Activated naive CD4-positive, alpha-beta T cell treated with anti-CD3 and anti-CD28 coated beads for 36 hours (primary cell): ENCODE data around the gene PCDHGA6. TPM values are rescaled to one million over a fixed set of nuclear protein-coding genes. Genes with fewer than 3 reads are reported as not detected.
"Not testable (repeated sequence)": the region's sequence is repeated elsewhere in the genome, so short reads cannot be mapped to it uniquely, and the experiment has no call there.

Experiments
- CTCF ChIA-PET: fragments of 350-600 bp; sonication (Branson Sonifier 250); formaldehyde crosslinking; loops from one replicate; lab custom pipeline; 2021; ENCODE audit warnings: antibody characterized with exemption; lab: Charles Lee
- DNase-seq: peaks from one replicate; pipeline ENCODE4 v3.0.0-alpha.2; 2020
- H3K27ac Mint-ChIP-seq: one replicate; pipeline ENCODE4 v1.8.0; 2021; ENCODE audit warnings: mild to moderate bottlenecking, mixed read lengths
- H3K27me3 Mint-ChIP-seq: one replicate; pipeline ENCODE4 v1.8.0; 2021; ENCODE audit warnings: low read depth, mixed read lengths
- H3K36me3 Mint-ChIP-seq: one replicate; pipeline ENCODE4 v1.8.0; 2021; ENCODE audit warnings: low read depth, mixed read lengths
- H3K4me1 Mint-ChIP-seq: one replicate; pipeline ENCODE4 v1.8.0; 2021; ENCODE audit warnings: low read depth, mixed read lengths
- H3K4me3 Mint-ChIP-seq: one replicate; pipeline ENCODE4 v1.8.0; 2021; ENCODE audit warnings: mild to moderate bottlenecking, moderate library complexity, mixed read lengths
- H3K9me3 Mint-ChIP-seq: one replicate; pipeline ENCODE4 v1.8.0; 2021; ENCODE audit warnings: mixed read lengths
- intact Hi-C: fragments of 100-400 bp; cut with micrococcal nuclease; formaldehyde crosslinking; loops from one replicate; pipeline ENCODE4 v1.15.1; 2023
- total RNA-seq, 2 experiments: library from RNA; stranded (reverse); gene quantifications; one replicate each; pipeline ENCODE4 v1.2.3, GENCODE V29; 2021

Gene PCDHGA6
- total RNA-seq: under 1 TPM; 0.05 to 0.07 TPM

DNA sequence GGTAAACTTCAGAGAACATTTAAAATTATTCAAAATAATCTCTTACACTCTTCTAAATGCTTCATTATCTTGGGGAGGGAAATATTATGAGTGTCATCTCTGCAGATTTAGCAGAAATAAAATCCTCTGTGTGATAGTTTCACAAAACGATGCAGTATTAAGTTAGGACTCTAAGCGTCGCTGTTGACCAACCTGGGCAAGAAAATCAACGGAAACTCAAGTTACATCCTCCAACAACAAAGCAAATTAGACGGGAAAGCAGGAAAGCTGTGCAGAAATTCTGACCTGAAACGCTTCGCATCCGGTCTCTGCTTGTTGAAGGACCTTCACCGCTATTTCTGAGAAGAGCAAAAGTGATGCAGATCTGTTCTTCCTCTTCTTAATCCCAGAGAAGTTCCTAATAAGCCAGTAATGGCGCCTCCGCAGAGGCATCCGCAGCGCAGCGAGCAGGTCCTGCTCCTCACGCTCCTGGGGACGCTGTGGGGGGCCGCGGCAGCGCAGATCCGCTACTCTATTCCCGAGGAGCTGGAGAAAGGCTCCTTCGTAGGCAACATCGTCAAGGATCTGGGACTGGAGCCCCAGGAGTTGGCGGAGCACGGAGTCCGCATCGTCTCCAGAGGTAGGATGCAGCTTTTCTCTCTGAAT lies at the start of gene PCDHGA6:
TSS of gene PCDHGA6 (plus strand) at position 219 of the 645 bp plus-strand sequence. CDS start at position 412, 193 bp downstream.
- Mint-ChIP-seq H3K4me1 (peaks cover 4% of the 10 kb centered on the region), H3K36me3 (peaks cover 11% of the 10 kb centered on the region), H3K4me3 (peak within 1 kb of the TSS; percentile 51), H3K27ac (no peak within 1 kb of the TSS), H3K27me3 (peaks cover 57% of the 10 kb centered on the region), H3K9me3 (peaks cover 28% of the 10 kb centered on the region)
- CTCF ChIA-PET: interaction anchor here (1.0 to 1.2 kb wide), 2 partner anchors 10 to 47 kb away, joined by 3 to 4 read pairs; partner anchors contain the start of genes PCDHGA11 and PCDHGA5
- no peak for DNase-seq
- intact Hi-C loops: loop anchor here (5.0 to 10.0 kb wide), 3 partner anchors 34 to 159 kb away; partner anchors contain the start of genes PCDHB13, PCDHGA11 and PCDHGB6

DNA sequence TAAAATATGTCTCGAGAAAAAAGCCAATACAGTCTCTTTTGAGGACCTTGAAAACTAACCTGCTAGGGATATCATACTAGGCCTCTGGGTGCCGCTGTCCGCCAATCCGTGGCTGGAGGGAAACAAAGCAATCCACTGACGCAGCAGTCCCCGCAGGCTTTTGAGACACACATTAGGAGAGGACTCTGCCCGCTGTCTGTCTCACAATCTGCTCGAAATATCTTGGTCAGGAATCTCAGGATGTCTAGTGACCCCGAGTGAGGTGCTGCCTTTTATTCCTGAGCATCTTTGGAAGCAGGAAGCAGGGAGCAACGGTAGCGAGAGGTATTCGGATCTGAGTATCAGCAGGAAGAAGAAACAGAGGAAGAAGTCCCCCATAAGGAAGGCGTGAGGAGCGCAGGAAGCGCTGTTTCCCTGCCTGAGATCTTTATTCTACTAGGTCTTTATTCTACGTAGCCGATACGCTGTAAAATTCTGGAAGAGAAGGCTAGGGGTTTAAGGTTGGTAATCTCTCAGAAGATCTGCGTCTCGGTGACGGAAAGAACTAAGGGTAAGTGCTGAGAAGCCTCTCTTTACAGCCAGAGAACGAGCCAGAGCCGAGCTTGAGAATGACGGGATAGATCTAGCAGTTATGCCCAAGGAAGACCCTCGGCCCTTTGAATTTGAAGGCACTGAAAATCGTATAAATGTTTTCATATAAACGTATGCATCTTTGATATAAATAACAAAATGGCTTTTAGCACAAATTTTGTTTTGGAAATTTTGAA lies 47.4 kb upstream of the PCDHGA6 start:
- Mint-ChIP-seq H3K4me1 (peaks cover 2% of the 10 kb centered on the region), H3K27ac (no peak overlapping the region), H3K9me3 (peaks cover 12% of the 10 kb centered on the region), H3K4me3 (peak overlapping the region; percentile 82), H3K27me3 (peaks cover 24% of the 10 kb centered on the region), H3K36me3 (peaks cover 2% of the 10 kb centered on the region)
- CTCF ChIA-PET: interaction anchor here (0.6 to 1.5 kb wide), 3 partner anchors 44 to 186 kb away, joined by 4 to 6 read pairs (median 4); partner anchors contain the start of gene PCDHGA12
- intact Hi-C loops: loop anchor here (1.0 to 10.0 kb wide), 2 partner anchors 198 to 241 kb away; no protein-coding TSS in a partner anchor
- DNase-seq: peak; percentile 82

GRCh38 chr5:141328231-141328630 lies 45.5 kb upstream of the PCDHGA6 start:
- DNase-seq: no peak
- Mint-ChIP-seq H3K4me1 (peaks cover 2% of the 10 kb centered on the region), H3K9me3 (peaks cover 19% of the 10 kb centered on the region), H3K27ac (no peak overlapping the region), H3K4me3 (no peak overlapping the region), H3K27me3 (peaks cover 39% of the 10 kb centered on the region), H3K36me3 (peaks cover 12% of the 10 kb centered on the region)
- CTCF ChIA-PET: interaction anchor here (0.6 to 2.7 kb wide), 8 partner anchors 8 to 230 kb away, joined by 3 to 19 read pairs (median 4); partner anchors contain the start of genes PCDHB8, PCDHGA2, PCDHGA4 and TAF7
- intact Hi-C loops: loop anchor here (10.0 kb wide), 1 partner anchor 243 kb away; no protein-coding TSS in a partner anchor

DNA sequence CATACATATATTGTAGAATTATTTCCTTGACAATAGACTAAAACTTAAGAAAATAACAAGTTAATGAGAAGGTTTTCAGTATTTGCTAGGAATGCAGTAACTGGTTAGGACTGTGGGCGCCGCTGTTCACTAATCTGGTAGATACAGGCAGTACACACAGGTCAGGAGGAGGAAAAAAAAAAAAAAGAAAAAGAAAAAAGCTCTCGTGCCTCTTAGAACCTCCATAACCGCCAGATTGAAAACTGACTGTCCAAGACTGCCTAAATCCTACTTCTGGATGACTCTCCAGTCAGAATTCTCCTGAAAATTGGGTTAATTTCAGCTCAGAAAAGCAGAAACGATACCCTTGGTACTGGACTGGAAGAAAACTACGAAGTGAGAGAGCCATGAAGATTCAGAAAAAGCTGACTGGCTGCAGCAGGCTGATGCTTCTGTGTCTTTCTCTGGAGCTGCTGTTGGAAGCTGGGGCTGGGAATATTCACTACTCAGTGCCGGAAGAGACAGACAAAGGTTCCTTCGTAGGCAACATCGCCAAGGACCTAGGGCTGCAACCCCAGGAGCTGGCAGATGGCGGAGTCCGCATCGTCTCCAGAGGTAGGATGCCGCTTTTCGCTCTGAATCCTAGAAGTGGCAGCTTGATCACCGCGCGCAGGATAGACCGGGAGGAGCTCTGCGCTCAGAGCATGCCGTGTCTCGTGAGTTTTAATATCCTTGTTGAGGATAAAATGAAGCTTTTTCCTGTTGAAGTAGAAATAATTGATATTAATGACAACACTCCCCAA lies 43.2 kb upstream of the PCDHGA6 start, which contains the start of gene PCDHGA1:
TSS of gene PCDHGA1 (plus strand) at position 216 of the 782 bp plus-strand sequence.
- peaks cover 26% of the 10 kb centered on the region for H3K9me3 Mint-ChIP-seq
- H3K4me1 Mint-ChIP-seq: peaks cover 2% of the 10 kb centered on the region
- H3K27ac Mint-ChIP-seq: no peak within 1 kb of the TSS
- peaks cover 19% of the 10 kb centered on the region for H3K36me3 Mint-ChIP-seq
- H3K27me3 Mint-ChIP-seq: peaks cover 52% of the 10 kb centered on the region
- intact Hi-C loops: no loop called here
- no peak within 1 kb of the TSS for H3K4me3 Mint-ChIP-seq
- CTCF ChIA-PET: interaction anchor here (0.7 to 2.7 kb wide), 4 partner anchors 9 to 233 kb away, joined by 3 to 19 read pairs (median 4); partner anchors contain the start of gene TAF7
- DNase-seq: peak; percentile 38

- DNase-seq, CTCF ChIA-PET, H3K4me3 Mint-ChIP-seq, H3K27ac Mint-ChIP-seq, intact Hi-C loops, H3K4me1 Mint-ChIP-seq: not testable (repeated sequence)
- peaks cover 23% of the 10 kb centered on the region for H3K36me3 Mint-ChIP-seq
- peaks cover 56% of the 10 kb centered on the region for H3K27me3 Mint-ChIP-seq
- H3K9me3 Mint-ChIP-seq: peaks cover 33% of the 10 kb centered on the region
These were observed 41.1 kb upstream of the PCDHGA6 start for GRCh38 chr5:141332571-141332970.

DNA sequence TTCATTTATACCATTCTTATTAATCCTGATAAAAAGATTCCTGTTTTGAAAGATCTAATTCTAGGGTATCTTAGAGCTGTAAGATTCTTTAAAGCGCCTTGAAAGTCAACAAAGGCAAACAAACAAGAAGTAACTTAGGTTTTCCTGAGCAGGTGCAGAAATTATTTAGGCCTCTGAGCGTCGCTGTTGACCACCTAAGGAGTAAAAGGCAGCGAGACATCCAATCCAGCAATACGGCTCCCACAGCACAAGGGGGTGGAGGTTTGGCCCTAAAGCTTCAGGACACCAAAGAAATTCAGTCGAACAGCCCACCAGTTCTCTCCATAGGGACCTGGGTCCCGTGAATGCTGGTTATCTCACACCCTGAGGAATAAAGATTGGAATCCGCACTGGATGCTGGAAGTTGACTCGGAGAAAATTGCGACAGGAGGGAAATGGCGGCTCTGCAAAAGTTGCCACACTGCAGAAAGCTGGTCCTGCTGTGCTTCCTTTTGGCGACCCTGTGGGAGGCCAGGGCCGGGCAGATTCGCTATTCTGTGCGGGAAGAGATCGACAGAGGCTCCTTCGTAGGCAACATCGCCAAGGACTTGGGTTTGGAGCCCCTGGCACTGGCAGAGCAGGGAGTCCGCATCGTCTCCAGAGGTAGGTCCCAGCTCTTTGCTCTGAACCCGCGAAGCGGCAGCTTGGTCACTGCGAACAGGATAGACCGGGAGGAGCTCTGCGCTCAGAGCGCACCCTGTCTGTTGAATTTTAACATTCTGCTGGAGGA lies 35.0 kb upstream of the PCDHGA6 start, which contains the start of gene PCDHGA2:
TSS of gene PCDHGA2 (plus strand) at position 223 of the 769 bp plus-strand sequence.
- Mint-ChIP-seq H3K4me1 (no peaks in the 10 kb centered on the region), H3K9me3 (peaks cover 30% of the 10 kb centered on the region), H3K4me3 (no peak within 1 kb of the TSS), H3K27ac (no peak within 1 kb of the TSS), H3K27me3 (peaks cover 61% of the 10 kb centered on the region), H3K36me3 (peaks cover 23% of the 10 kb centered on the region)
- CTCF ChIA-PET: interaction anchor here (0.6 to 1.8 kb wide), 5 partner anchors 8 to 64 kb away, joined by 3 to 7 read pairs (median 3); partner anchors contain the start of genes PCDHGA9 and TAF7
- intact Hi-C loops: no loop called here
- DNase-seq: peak; percentile 14

DNA sequence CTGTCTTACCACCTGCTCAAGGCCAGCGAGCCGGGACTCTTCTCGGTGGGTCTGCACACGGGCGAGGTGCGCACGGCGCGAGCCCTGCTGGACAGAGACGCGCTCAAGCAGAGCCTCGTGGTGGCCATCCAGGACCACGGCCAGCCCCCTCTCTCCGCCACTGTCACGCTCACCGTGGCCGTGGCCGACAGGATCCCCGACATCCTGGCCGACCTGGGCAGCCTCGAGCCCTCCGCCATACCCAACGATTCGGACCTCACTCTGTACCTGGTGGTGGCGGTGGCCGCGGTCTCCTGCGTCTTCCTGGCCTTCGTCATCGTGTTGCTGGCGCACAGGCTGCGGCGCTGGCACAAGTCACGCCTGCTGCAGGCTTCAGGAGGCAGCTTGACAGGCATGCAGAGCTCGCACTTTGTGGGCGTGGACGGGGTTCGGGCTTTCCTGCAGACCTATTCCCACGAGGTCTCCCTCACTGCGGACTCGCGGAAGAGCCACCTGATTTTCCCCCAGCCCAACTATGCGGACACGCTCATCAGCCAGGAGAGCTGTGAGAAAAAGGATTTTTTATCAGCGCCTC lies 32.8 kb upstream of the PCDHGA6 start:
- DNase-seq, CTCF ChIA-PET, H3K4me1 Mint-ChIP-seq, H3K27ac Mint-ChIP-seq, intact Hi-C loops, H3K4me3 Mint-ChIP-seq: not testable (repeated sequence)
- Mint-ChIP-seq H3K9me3 (peaks cover 31% of the 10 kb centered on the region), H3K36me3 (peaks cover 27% of the 10 kb centered on the region), H3K27me3 (peaks cover 61% of the 10 kb centered on the region)

- CTCF ChIA-PET: interaction anchor here (0.8 to 1.9 kb wide), 2 partner anchors 22 to 49 kb away, joined by 3 to 4 read pairs; partner anchors contain the start of gene TAF7
- no peak for DNase-seq
- intact Hi-C loops: loop anchor here (2.0 kb wide), 1 partner anchor 22 kb away; the partner anchor contains the start of gene TAF7
- no peaks in the 10 kb centered on the region for H3K4me1 Mint-ChIP-seq
- peaks cover 23% of the 10 kb centered on the region for H3K36me3 Mint-ChIP-seq
- peaks cover 32% of the 10 kb centered on the region for H3K9me3 Mint-ChIP-seq
- peaks cover 62% of the 10 kb centered on the region for H3K27me3 Mint-ChIP-seq
- no peak overlapping the region for H3K27ac Mint-ChIP-seq
- no peak overlapping the region for H3K4me3 Mint-ChIP-seq
These were observed 30.9 kb upstream of the PCDHGA6 start for GRCh38 chr5:141342773-141343172.

GRCh38 chr5:141343242-141343952 lies 30.3 kb upstream of the PCDHGA6 start, which contains the start of gene PCDHGA3:
PCDHGA3 (plus strand) TSS chr5:141343829; CDS start chr5:141344034, 205 bp downstream.
- intact Hi-C loops: loop anchor here (2.0 kb wide), 1 partner anchor 23 kb away; the partner anchor contains the start of gene TAF7
- Mint-ChIP-seq H3K27ac (no peak within 1 kb of the TSS), H3K4me3 (peak within 1 kb of the TSS; percentile 11), H3K9me3 (peaks cover 26% of the 10 kb centered on the region), H3K4me1 (no peaks in the 10 kb centered on the region), H3K36me3 (peaks cover 17% of the 10 kb centered on the region), H3K27me3 (peaks cover 56% of the 10 kb centered on the region)
- CTCF ChIA-PET: interaction anchor here (1.3 to 1.9 kb wide), 3 partner anchors 12 to 22 kb away, joined by 3 to 4 read pairs (median 4); partner anchors contain the start of genes PCDHGA4 and TAF7
- peak; percentile 38 for DNase-seq
